Measurements from ENCODE around the gene SOX13. TPM values are rescaled to one million over a fixed set of nuclear protein-coding genes. Genes with fewer than 3 reads are reported as not detected.
A peak's percentile ranks its signal among the peaks of the same experiment; 100 is the strongest.

Gene SOX13
- total and polyA plus RNA-seq, 8 donors = 12.0 to 27.2 (median 17.2) TPM

GRCh38 chr1:204121840-204122555, 49.1 kb downstream of the SOX13 start:
- DNase-seq (peak in 1 of 6 donors; percentile 74), ATAC-seq (no peak), FAIRE-seq (no peak)
- Histone ChIP-seq H3K27ac (no peak overlapping the region), H3K4me1 (no peaks in the 10 kb centered on the region), H3K4me3 (no peak overlapping the region), H3K27me3 (no peaks in the 10 kb centered on the region), H3K9me3 (no peaks in the 10 kb centered on the region), H3K36me3 (peaks cover 0 to 58% (median 7%) of the 10 kb centered on the region in 3 donors)
- intact Hi-C loops (cut with DNase I) = loop anchor here in 2 of 3 donors (10.0 kb wide), 2 partner anchors 47 to 247 kb away; partner anchors contain the start of gene SOX13 (in 1 of the 2)
- 89 to 92% methylated on average over 17 of the region's 17 CpGs for WGBS, 2 donors
- no peak for TF ChIP-seq CTCF (IDR thresholded peaks at IDR 0.05)

GRCh38 chr1:204123376-204123775, 50.5 kb downstream of the SOX13 start:
- Histone ChIP-seq H3K36me3 (peaks cover 0 to 52% (median 7%) of the 10 kb centered on the region in 3 donors), H3K4me1 (no peaks in the 10 kb centered on the region), H3K4me3 (no peak overlapping the region), H3K27me3 (no peaks in the 10 kb centered on the region), H3K27ac (no peak overlapping the region), H3K9me3 (no peaks in the 10 kb centered on the region)
- peak in 1 of 4 donors; percentile 13 for TF ChIP-seq CTCF (IDR thresholded peaks at IDR 0.05)
- WGBS, 2 donors = 72 to 80% methylated on average over 9 of the region's 9 CpGs
- ATAC-seq = peak in 2 of 4 donors; percentile 21 to 28
- intact Hi-C loops (cut with DNase I) = loop anchor here in 2 of 3 donors (10.0 kb wide), 2 partner anchors 49 to 249 kb away; partner anchors contain the start of gene SOX13 (in 1 of the 2)
- FAIRE-seq = no peak
- peak in 1 of 6 donors; percentile 56 for DNase-seq

- Histone ChIP-seq H3K27ac (no peak overlapping the region), H3K4me3 (no peak overlapping the region)
- WGBS, 2 donors = 91 to 93% methylated on average over 22 of the region's 22 CpGs
These were observed 51.7 kb downstream of the SOX13 start for GRCh38 chr1:204124639-204125038.

GRCh38 chr1:204125759-204126351, 52.9 kb downstream of the SOX13 start:
- WGBS, 2 donors = 87 to 91% methylated on average over 18 of the region's 18 CpGs
- no peak for ATAC-seq
- no peak for FAIRE-seq

More at GRCh38 chr1:204124639-204125038, 51.7 kb downstream of the SOX13 start:
- peaks cover 0 to 8% (median 7%) of the 10 kb centered on the region in 3 donors for H3K4me1 ChIP-seq
- DNase-seq = peak in 1 of 6 donors; percentile 73
- FAIRE-seq = no peak
- peaks cover 0 to 39% (median 7%) of the 10 kb centered on the region in 3 donors for H3K36me3 ChIP-seq
- intact Hi-C loops (cut with DNase I) = loop anchor here (5.0 to 10.0 kb wide), 4 partner anchors 50 to 252 kb away; partner anchors contain the start of gene SOX13 (in 2 of the 3)
- H3K9me3 ChIP-seq = no peaks in the 10 kb centered on the region
- TF ChIP-seq CTCF (IDR thresholded peaks at IDR 0.05) = no peak
- no peaks in the 10 kb centered on the region for H3K27me3 ChIP-seq
- ATAC-seq = no peak

More at GRCh38 chr1:204125759-204126351, 52.9 kb downstream of the SOX13 start:
- Histone ChIP-seq H3K27me3 (no peaks in the 10 kb centered on the region), H3K4me3 (no peak overlapping the region), H3K36me3 (peaks cover 0 to 35% (median 7%) of the 10 kb centered on the region in 3 donors), H3K4me1 (peaks cover 11 to 19% (median 19%) of the 10 kb centered on the region in 3 donors), H3K9me3 (no peaks in the 10 kb centered on the region), H3K27ac (no peak overlapping the region)
- no peak for TF ChIP-seq CTCF (IDR thresholded peaks at IDR 0.05)
- peak in 1 of 6 donors; percentile 60 for DNase-seq
- intact Hi-C loops (cut with DNase I) = loop anchor here (5.0 to 10.0 kb wide), 4 partner anchors 51 to 254 kb away; partner anchors contain the start of gene SOX13 (in 2 of the 3)

Data from pancreas (tissue), 10 donors.